Brain microvascular endothelial cell (primary cell): ENCODE data around the gene CYB5R3.
A peak's percentile ranks its signal among the peaks of the same experiment; 100 is the strongest.

Experiments used
- DNase-seq: peaks from one replicate; pipeline ENCODE4 v3.0.0-alpha.2; 2020
- H3K27ac ChIP-seq: fragments of 250-450 bp; sonication (Bioruptor Pico); 2 replicates; pipeline ENCODE4 v1.5.1; 2020; ENCODE audit warnings: mild to moderate bottlenecking, moderate library complexity
- H3K27me3 ChIP-seq: fragments of 250-450 bp; sonication (Bioruptor Pico); replicated peaks from 2 replicates; pipeline ENCODE4 v1.5.1; 2020; ENCODE audit warnings: mild to moderate bottlenecking
- H3K36me3 ChIP-seq: fragments of 250-450 bp; sonication (Bioruptor Pico); replicated peaks from 2 replicates; pipeline ENCODE4 v1.5.1; 2020; ENCODE audit warnings: mild to moderate bottlenecking
- H3K4me3 ChIP-seq: 2 replicates; pipeline ENCODE4 v1.5.1; 2011; ENCODE audit warnings: low read depth, mild to moderate bottlenecking, control low read depth, low read length, moderate library complexity
- in situ Hi-C: cut with HindIII; loops from 2 replicates; pipeline ENCODE4 v1.10.0; 2017; ENCODE audit warnings: low sequenced_read_pairs, low pct_ligation_motif_present
- TF ChIP-seq, protein P1 (sequence below): IDR thresholded peaks from 2 replicates; pipeline ENCODE4 v1.5.1; 2011; ENCODE audit warnings: low read depth, mild to moderate bottlenecking, moderate library complexity, low read length, control low read depth, inconsistent platforms; ENCODE audit errors: missing control alignments

The CYB5R3 gene

DNA sequence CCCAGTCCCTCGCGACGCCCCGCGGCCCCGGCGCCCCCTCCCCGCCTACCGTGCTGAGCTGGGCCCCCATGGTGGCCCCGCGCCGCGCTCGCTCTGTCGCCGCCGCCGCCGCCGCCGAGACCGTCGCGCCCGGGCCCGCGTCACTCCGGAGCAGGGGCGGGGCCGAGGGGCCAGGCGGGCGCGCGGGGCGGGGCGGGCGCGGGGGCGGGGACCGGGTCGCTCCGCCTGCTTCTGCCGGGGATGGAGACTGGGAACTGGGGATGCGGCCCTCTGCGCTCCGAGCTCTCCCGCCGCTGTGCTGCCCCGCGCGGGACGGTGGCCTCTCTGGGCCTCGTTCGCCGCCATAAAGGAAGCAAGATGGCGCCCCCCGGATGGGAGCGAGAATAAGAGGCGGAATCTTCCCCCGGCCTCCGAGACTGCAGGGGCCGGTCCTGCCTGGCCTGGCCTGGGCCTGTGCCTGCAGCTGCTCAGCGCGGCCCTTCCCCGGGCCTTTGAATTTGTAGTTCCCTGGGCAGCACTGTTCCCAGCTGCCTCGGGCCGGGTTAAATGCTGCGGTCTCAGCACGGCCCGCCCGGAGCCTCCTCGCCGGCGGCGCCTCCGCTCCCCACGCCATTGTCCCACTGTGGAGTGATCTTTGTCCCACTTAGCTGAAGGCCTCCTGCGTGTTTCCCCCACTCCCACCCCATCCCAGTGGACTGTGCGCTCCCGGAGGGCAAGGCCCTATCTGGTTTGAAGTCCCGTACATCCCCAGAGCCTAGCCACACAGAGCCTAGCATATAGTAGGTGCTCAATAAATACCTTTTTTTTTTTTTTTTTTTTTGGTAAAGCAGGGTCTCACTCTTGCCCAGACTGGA is at the start of gene CYB5R3:
Gene CYB5R3 (minus strand): TSS at position 147 of the 854 bp plus-strand sequence. CDS start 77 bp downstream, at position 70.
- TF ChIP-seq, protein P1, sequence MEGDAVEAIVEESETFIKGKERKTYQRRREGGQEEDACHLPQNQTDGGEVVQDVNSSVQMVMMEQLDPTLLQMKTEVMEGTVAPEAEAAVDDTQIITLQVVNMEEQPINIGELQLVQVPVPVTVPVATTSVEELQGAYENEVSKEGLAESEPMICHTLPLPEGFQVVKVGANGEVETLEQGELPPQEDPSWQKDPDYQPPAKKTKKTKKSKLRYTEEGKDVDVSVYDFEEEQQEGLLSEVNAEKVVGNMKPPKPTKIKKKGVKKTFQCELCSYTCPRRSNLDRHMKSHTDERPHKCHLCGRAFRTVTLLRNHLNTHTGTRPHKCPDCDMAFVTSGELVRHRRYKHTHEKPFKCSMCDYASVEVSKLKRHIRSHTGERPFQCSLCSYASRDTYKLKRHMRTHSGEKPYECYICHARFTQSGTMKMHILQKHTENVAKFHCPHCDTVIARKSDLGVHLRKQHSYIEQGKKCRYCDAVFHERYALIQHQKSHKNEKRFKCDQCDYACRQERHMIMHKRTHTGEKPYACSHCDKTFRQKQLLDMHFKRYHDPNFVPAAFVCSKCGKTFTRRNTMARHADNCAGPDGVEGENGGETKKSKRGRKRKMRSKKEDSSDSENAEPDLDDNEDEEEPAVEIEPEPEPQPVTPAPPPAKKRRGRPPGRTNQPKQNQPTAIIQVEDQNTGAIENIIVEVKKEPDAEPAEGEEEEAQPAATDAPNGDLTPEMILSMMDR: no peak
- in situ Hi-C loops: loop anchor here (25.0 kb wide), 1 partner anchor 163 kb away; no protein-coding TSS in a partner anchor
- Histone ChIP-seq H3K27ac (peak within 1 kb of the TSS; percentile 61), H3K36me3 (no peaks in the 10 kb centered on the region), H3K4me3 (peak within 1 kb of the TSS; percentile 89), H3K27me3 (no peaks in the 10 kb centered on the region)
- DNase-seq: peak; percentile 67

DNA sequence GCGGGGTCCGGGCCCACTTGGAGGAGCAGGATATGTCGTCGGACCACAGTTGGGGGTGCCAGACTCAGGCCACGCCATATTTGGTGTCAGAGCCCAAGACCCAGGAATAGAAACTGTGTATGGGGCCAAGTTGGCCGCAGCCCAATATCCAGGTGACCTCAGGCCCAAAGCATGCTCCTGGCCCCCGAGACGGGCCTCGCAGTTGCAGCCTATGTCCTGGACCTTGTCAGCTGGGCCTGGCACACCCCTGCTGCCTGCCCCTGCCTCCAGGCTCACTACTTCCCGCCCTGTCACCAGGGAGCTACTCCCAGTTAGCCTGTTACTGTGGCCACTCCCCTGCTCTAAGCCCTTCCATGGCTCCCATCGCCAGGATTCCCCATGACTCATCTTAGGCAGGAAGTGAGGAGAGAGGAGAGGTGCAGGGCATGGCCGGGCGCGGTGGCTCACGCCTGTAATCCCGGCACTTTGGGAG is 48.4 kb upstream of the CYB5R3 start:
- peak overlapping the region; percentile 16 for H3K27ac ChIP-seq
- H3K4me3 ChIP-seq: no peak overlapping the region
- H3K36me3 ChIP-seq: no peaks in the 10 kb centered on the region
- peak; percentile 77 for DNase-seq
- TF ChIP-seq, protein P1: no peak
- H3K27me3 ChIP-seq: no peaks in the 10 kb centered on the region
- in situ Hi-C loops: no loop called here

DNA sequence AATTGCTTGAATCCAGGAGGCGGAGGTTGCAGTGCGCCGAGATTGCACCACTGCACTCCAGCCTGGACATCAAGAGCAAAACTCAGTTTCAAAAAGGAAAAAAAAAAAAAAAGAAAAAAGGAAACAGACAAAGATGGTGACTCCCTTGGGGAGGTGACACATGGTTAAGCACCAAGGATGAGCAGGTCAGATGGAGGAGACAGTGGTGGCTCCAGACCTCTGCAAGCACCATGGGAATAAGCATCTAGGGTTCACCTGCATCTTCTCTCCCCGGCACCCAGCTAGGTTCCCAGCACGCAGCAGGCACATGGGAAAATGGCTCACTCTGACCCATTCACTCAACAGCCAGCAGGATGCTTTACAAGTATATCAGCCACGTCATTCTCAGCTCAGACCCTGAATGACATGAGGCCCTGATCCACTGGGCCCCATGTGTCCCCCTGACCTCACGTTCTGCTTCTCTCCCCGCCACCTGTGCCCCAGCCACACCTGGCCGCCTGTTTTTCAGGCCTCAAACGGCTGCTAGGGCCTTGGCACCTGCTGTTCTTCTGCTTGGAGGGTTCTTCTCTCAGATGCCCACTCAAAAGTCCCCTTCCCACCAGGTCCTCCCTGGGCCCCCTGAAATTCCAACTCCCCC is 47.3 kb upstream of the CYB5R3 start:
- H3K36me3 ChIP-seq: no peaks in the 10 kb centered on the region
- H3K27me3 ChIP-seq: no peaks in the 10 kb centered on the region
- no peak overlapping the region for H3K4me3 ChIP-seq
- H3K27ac ChIP-seq: no peak overlapping the region
- TF ChIP-seq, protein P1: no peak
- no peak for DNase-seq
- in situ Hi-C loops: no loop called here

DNA sequence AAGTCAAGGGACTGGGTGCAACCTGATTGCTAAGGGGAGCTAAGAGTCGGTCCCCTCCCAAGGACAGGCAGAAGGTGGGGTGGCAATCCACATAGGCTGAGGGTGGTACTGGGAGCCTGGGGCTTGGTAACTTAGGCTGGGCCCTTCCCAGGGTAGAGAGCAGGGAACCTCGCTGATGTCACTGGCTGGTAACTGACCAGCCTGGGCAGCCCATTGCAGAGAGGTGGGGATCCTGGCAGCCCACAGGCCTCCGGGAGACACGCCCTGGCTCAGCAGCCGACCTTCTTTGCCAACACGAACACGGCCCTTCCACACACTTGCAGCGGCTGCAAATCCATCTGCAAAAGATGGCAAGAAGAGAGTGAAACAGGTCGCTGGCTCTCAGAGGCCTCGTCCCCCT is 46.1 kb upstream of the CYB5R3 start:
- no peak overlapping the region for H3K4me3 ChIP-seq
- no peaks in the 10 kb centered on the region for H3K36me3 ChIP-seq
- in situ Hi-C loops: no loop called here
- TF ChIP-seq, protein P1: no peak
- no peaks in the 10 kb centered on the region for H3K27me3 ChIP-seq
- DNase-seq: no peak
- no peak overlapping the region for H3K27ac ChIP-seq

DNA sequence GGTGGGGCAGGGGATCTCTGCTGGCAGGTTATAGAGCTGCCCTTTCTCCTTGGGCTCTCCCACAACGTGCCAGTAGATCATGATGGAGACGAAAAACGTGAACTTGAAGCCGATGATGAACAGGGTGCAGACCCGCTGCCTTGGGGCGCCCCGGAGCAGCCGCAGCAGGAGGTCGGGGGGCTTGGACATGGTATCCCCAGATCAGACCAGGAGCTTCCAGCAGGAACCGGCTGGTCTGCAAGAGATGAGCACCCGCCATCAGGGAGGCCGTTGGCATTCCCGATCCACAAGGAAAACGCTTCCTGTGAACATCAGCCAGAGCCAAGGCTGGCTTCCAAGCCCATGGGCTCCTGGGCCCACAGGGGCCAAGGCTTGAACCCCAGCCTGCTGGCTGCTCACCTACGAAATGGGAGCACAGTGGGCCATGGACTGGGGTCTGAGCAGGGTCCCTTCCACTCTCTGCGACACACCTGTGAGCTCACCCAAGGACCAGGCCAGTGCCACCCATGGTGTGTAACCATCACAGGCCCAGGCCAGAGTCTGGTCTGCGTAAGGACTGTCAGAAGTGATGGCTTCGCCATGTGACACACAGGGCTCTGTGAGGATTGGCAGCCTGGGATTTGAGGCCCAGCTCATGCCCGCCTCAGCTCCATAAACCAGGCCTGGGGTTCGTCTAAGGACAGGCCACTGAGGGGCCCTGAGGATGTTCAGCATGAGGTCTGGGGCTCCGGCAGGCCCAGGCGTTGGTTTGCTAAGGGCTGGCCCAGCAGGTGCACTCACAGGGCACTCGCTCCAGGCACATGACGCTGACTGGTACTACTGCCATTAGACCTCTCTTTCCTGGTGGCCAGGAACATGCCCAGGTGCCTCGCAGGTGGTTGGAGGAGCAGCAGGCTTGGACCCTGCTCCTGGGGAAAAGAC is 44.8 kb upstream of the CYB5R3 start:
- H3K36me3 ChIP-seq: no peaks in the 10 kb centered on the region
- DNase-seq: no peak
- H3K4me3 ChIP-seq: no peak overlapping the region
- H3K27me3 ChIP-seq: no peaks in the 10 kb centered on the region
- in situ Hi-C loops: no loop called here
- H3K27ac ChIP-seq: no peak overlapping the region
- TF ChIP-seq, protein P1: no peak
